CD14-positive monocyte (primary cell): Measurements from ENCODE around the gene PHYKPL. TPM values are rescaled to one million over a fixed set of nuclear protein-coding genes. Genes with fewer than 3 reads are reported as not detected.

Experiments used
- DNase-seq, 3 donors: peaks; one replicate each; pipeline ENCODE4 v3.0.0-alpha.2; 2011 to 2022
- H2AFZ ChIP-seq: 2 replicates; pipeline ENCODE4 v1.6.0; 2012; ENCODE audit warnings: mild to moderate bottlenecking, low read depth, low read length, inconsistent platforms; ENCODE audit not compliant: insufficient read depth, poor library complexity, severe bottlenecking
- H3K27ac ChIP-seq, 2 donors: 1 replicate in 1 of 2; 2 replicates in 1 of 2; pipeline ENCODE4 v1.5.1; 2012 to 2013; ENCODE audit warnings: low read length in 2 of 2, control low read depth in 1 of 2, inconsistent platforms in 1 of 2, low read depth in 1 of 2, mild to moderate bottlenecking in 1 of 2
- H3K27me3 ChIP-seq, 2 donors: one replicate each; pipeline versions ENCODE4 v1.6.0 to v1.6.1; 2011 to 2013; ENCODE audit warnings: low read length in 2 of 2; ENCODE audit not compliant: control insufficient read depth in 2 of 2, insufficient read depth in 2 of 2
- H3K36me3 ChIP-seq, 2 donors: replicated peaks in 1 of 2; 1 replicate in 1 of 2; 2 replicates in 1 of 2; pipeline versions ENCODE4 v1.5.1 to v1.6.1; 2012 to 2013; ENCODE audit warnings: low read length in 2 of 2, control low read depth in 1 of 2, inconsistent platforms in 1 of 2, mild to moderate bottlenecking in 1 of 2; ENCODE audit not compliant: insufficient read depth in 2 of 2, control insufficient read depth in 1 of 2
- H3K4me1 ChIP-seq, 2 donors: 1 replicate in 1 of 2; 2 replicates in 1 of 2; pipeline versions ENCODE4 v1.5.1 to v1.6.1; 2012 to 2013; ENCODE audit warnings: low read length in 2 of 2, control low read depth in 1 of 2, inconsistent platforms in 1 of 2, mild to moderate bottlenecking in 1 of 2, moderate library complexity in 1 of 2; ENCODE audit not compliant: insufficient read depth in 2 of 2, control insufficient read depth in 1 of 2
- H3K4me2 ChIP-seq: replicated peaks from 2 replicates; pipeline ENCODE3; 2012; ENCODE audit warnings: low read length, moderate library complexity, mild to moderate bottlenecking; ENCODE audit not compliant: poor library complexity, severe bottlenecking; ENCODE audit errors: extremely low read depth
- H3K4me3 ChIP-seq, 3 experiments: fragments of 200-600 bp in 1 of 3; sonication (generic) in 1 of 3; replicated peaks in 1 of 3; 1 replicate in 2 of 3; 2 replicates in 1 of 3; pipeline ENCODE4 v1.5.1; 2011 to 2013; ENCODE audit warnings: low read length in 3 of 3, mild to moderate bottlenecking in 3 of 3, control low read depth in 2 of 3, low read depth in 2 of 3, inconsistent platforms in 1 of 3, moderate library complexity in 1 of 3
- H3K79me2 ChIP-seq: 2 replicates; pipeline ENCODE4 v1.6.0; 2012; ENCODE audit warnings: mild to moderate bottlenecking, control low read depth, inconsistent platforms, low read length, moderate library complexity; ENCODE audit not compliant: insufficient read depth
- H3K9ac ChIP-seq: 2 replicates; pipeline ENCODE4 v1.6.0; 2017; ENCODE audit warnings: low read length, mild to moderate bottlenecking; ENCODE audit not compliant: insufficient read depth, poor library complexity, severe bottlenecking
- H3K9me3 ChIP-seq, 2 donors: replicated peaks in 1 of 2; 1 replicate in 1 of 2; 2 replicates in 1 of 2; pipeline versions ENCODE4 v1.5.1 to v1.6.1; 2012 to 2013; ENCODE audit warnings: low read length in 2 of 2, control low read depth in 1 of 2; ENCODE audit not compliant: control insufficient read depth in 1 of 2, insufficient read depth in 1 of 2
- H4K20me1 ChIP-seq: 2 replicates; pipeline ENCODE4 v1.6.0; 2012; ENCODE audit warnings: mild to moderate bottlenecking, low read length, control low read depth, moderate library complexity; ENCODE audit not compliant: insufficient read depth
- H3K27ac Mint-ChIP-seq, 7 donors: one replicate each; pipeline ENCODE4 v1.8.0; 2020; ENCODE audit warnings: mild to moderate bottlenecking in 7 of 7, mixed read lengths in 7 of 7, moderate library complexity in 6 of 7, inconsistent platforms in 2 of 7
- H3K27me3 Mint-ChIP-seq, 3 donors: one replicate each; pipeline ENCODE4 v1.8.0; 2021 to 2022; ENCODE audit warnings: low read depth in 3 of 3, mild to moderate bottlenecking in 3 of 3, mixed read lengths in 3 of 3, moderate library complexity in 3 of 3, inconsistent platforms in 1 of 3
- H3K36me3 Mint-ChIP-seq, 2 donors: one replicate each; pipeline ENCODE4 v1.8.0; 2020; ENCODE audit warnings: mixed read lengths in 2 of 2, inconsistent platforms in 1 of 2, mild to moderate bottlenecking in 1 of 2
- H3K4me1 Mint-ChIP-seq: one replicate; pipeline ENCODE4 v1.8.0; 2020; ENCODE audit warnings: mild to moderate bottlenecking, mixed read lengths
- H3K4me3 Mint-ChIP-seq, 2 donors: one replicate each; pipeline ENCODE4 v1.8.0; 2020; ENCODE audit warnings: mild to moderate bottlenecking in 2 of 2, mixed read lengths in 2 of 2, moderate library complexity in 1 of 2
- H3K9me3 Mint-ChIP-seq, 7 donors: one replicate each; pipeline ENCODE4 v1.8.0; 2020 to 2022; ENCODE audit warnings: mixed read lengths in 7 of 7, mild to moderate bottlenecking in 6 of 7, moderate library complexity in 6 of 7, inconsistent platforms in 2 of 7
- CTCF ChIP-seq: fragments of 200-600 bp; IDR thresholded peaks from one replicate; pipeline ENCODE4 v1.8.0; 2022; ENCODE audit warnings: antibody characterized with exemption, mild to moderate bottlenecking
- WGBS: methylation state at CpG from one replicate; pipeline ENCODE4 v1.1.5; 2013; ENCODE audit warnings: missing lambda C conversion rate; ENCODE audit not compliant: insufficient coverage; 5-methylcytosine and 5-hydroxymethylcytosine counted together
- intact Hi-C, 2 donors: fragments of 100-400 bp; cut with micrococcal nuclease; formaldehyde crosslinking; loops; one replicate each; pipeline versions ENCODE4 v1.15.0 to v1.15.1; 2023
- polyA plus RNA-seq, 3 donors: library from polyadenylated mRNA; depleted of rRNA in 1 of 3; unstranded in 2 of 3; stranded (reverse) in 1 of 3; fragments of 300-500 nt in 2 of 3; fragments of >200 nt in 1 of 3; fragmentation: Illumina TruSeq in 2 of 3; gene quantifications; 1 replicate in 2 of 3; 2 replicates in 1 of 3; pipeline ENCODE4 v1.2.3, GENCODE V29; 2012 to 2021

The PHYKPL gene
- polyA plus RNA-seq, 3 donors: 39.2 to 199 (median 43.0) TPM

GRCh38 chr5:178266581-178266980 lies 34.0 kb upstream of the PHYKPL start:
- Histone ChIP-seq H4K20me1 (no peaks in the 10 kb centered on the region), H3K9me3 (no peaks in the 10 kb centered on the region), H3K4me1 (no peaks in the 10 kb centered on the region), H3K4me3 (no peak overlapping the region), H3K36me3 (no peaks in the 10 kb centered on the region), H3K79me2 (no peaks in the 10 kb centered on the region), H3K27me3 (no peaks in the 10 kb centered on the region), H3K27ac (no peak overlapping the region), H2AFZ (no peak overlapping the region), H3K4me2 (no peak overlapping the region), H3K9ac (no peak overlapping the region)
- 96% methylated on average over 8 of the region's 10 CpGs for WGBS
- Mint-ChIP-seq H3K27ac (no peak overlapping the region), H3K4me3 (no peak overlapping the region), H3K27me3 (peaks cover 0 to 6% (median 0%) of the 10 kb centered on the region in 3 donors), H3K4me1 (no peaks in the 10 kb centered on the region), H3K36me3 (no peaks in the 10 kb centered on the region), H3K9me3 (peaks cover 0 to 3% (median 0%) of the 10 kb centered on the region in 7 donors)
- DNase-seq: no peak
- intact Hi-C loops: no loop called here
- no peak for TF ChIP-seq CTCF

GRCh38 chr5:178265746-178266145 lies 33.1 kb upstream of the PHYKPL start:
- WGBS: 100% methylated on average over 5 of the region's 7 CpGs
- Histone ChIP-seq H3K9me3 (no peaks in the 10 kb centered on the region), H2AFZ (no peak overlapping the region), H3K36me3 (no peaks in the 10 kb centered on the region), H3K4me1 (no peaks in the 10 kb centered on the region), H3K79me2 (no peaks in the 10 kb centered on the region), H4K20me1 (no peaks in the 10 kb centered on the region), H3K9ac (no peak overlapping the region), H3K27ac (no peak overlapping the region), H3K27me3 (no peaks in the 10 kb centered on the region), H3K4me2 (no peak overlapping the region), H3K4me3 (no peak overlapping the region)
- H3K27me3 Mint-ChIP-seq: peaks cover 0 to 4% (median 0%) of the 10 kb centered on the region in 3 donors
- H3K36me3 Mint-ChIP-seq: no peaks in the 10 kb centered on the region
- no peak for DNase-seq
- no peak overlapping the region for H3K4me3 Mint-ChIP-seq
- intact Hi-C loops: no loop called here
- no peaks in the 10 kb centered on the region for H3K4me1 Mint-ChIP-seq
- TF ChIP-seq CTCF: no peak
- peaks cover 0 to 3% (median 0%) of the 10 kb centered on the region in 7 donors for H3K9me3 Mint-ChIP-seq
- no peak overlapping the region for H3K27ac Mint-ChIP-seq
